HepG2 (cell line): ENCODE measurements around the gene KATNA1. TPM values are rescaled to one million over a fixed set of nuclear protein-coding genes. Genes with fewer than 3 reads are reported as not detected.

Experiments
- ATF7 ChIP-seq, 2 experiments: fragments of 450-650 bp in 1 of 2; sonication (generic) in 1 of 2; formaldehyde crosslinking in 1 of 2; IDR thresholded peaks; 2 replicates each; pipeline versions ENCODE4 v1.4.0 to v1.6.1; 2016 to 2020; ENCODE audit warnings: antibody characterized with exemption in 1 of 2, mild to moderate bottlenecking in 1 of 2, missing genetic modification reagents in 1 of 2
- ATF7-NPFF ChIP-seq: sonication (generic); formaldehyde crosslinking; IDR thresholded peaks from 2 replicates; pipeline ENCODE4 v1.8.1; 2023; ENCODE audit warnings: mild to moderate bottlenecking, low read depth, missing genetic modification reagents, moderate library complexity
- BATF2 ChIP-seq: sonication (generic); formaldehyde crosslinking; IDR thresholded peaks from 2 replicates; pipeline ENCODE4 v1.8.0; 2022; ENCODE audit warnings: mild to moderate bottlenecking, missing genetic modification reagents, moderate library complexity
- CREB1 ChIP-seq, 2 experiments: fragments of 450-650 bp in 1 of 2; IDR thresholded peaks; 2 replicates each; pipeline ENCODE4 v1.6.1; 2016 to 2017; ENCODE audit warnings: control low read depth in 1 of 2, mild to moderate bottlenecking in 1 of 2, missing compliant biosample characterization in 1 of 2, missing genetic modification characterization in 1 of 2
- CREM ChIP-seq, 2 experiments: sonication (generic) in 1 of 2; formaldehyde crosslinking in 1 of 2; IDR thresholded peaks; 2 replicates each; pipeline versions ENCODE4 v1.4.0 to v1.6.1; 2016 to 2020; ENCODE audit warnings: antibody characterized with exemption in 1 of 2, mild to moderate bottlenecking in 1 of 2, missing genetic modification reagents in 1 of 2
- EHMT2 ChIP-seq: fragments of 200-600 bp; sonication (generic); IDR thresholded peaks from 2 replicates; pipeline ENCODE4 v1.7.0; 2017; ENCODE audit warnings: antibody characterized with exemption, low read depth, low read length, borderline replicate concordance
- KDM3A ChIP-seq: IDR thresholded peaks from 2 replicates; pipeline ENCODE4 v1.6.1; 2018; ENCODE audit warnings: low read depth, missing compliant biosample characterization
- MED8 ChIP-seq: sonication (generic); formaldehyde crosslinking; IDR thresholded peaks from 2 replicates; pipeline ENCODE4 v1.8.1; 2023; ENCODE audit warnings: mild to moderate bottlenecking, missing genetic modification reagents; ENCODE audit not compliant: insufficient replicate concordance
- MIXL1 ChIP-seq: IDR thresholded peaks from 2 replicates; pipeline ENCODE4 v1.6.1; 2016
- MTF1 ChIP-seq: sonication (generic); formaldehyde crosslinking; IDR thresholded peaks from 2 replicates; pipeline ENCODE4 v1.5.0; 2020; ENCODE audit warnings: missing genetic modification reagents
- SIN3A ChIP-seq: IDR thresholded peaks from 2 replicates; pipeline ENCODE4 v1.6.1; 2011; ENCODE audit warnings: low read depth, mild to moderate bottlenecking, control low read depth, low read length, borderline replicate concordance
- TCF12 ChIP-seq, 2 experiments: fragments of 450-650 bp in 1 of 2; sonication (generic) in 1 of 2; formaldehyde crosslinking in 1 of 2; IDR thresholded peaks; 2 replicates each; pipeline versions ENCODE4 v1.6.1 to v1.8.0; 2017 to 2022; ENCODE audit warnings: antibody characterized with exemption in 1 of 2, mild to moderate bottlenecking in 1 of 2, missing genetic modification reagents in 1 of 2, moderate library complexity in 1 of 2
- TGIF2 ChIP-seq: IDR thresholded peaks from 2 replicates; pipeline ENCODE4 v1.6.1; 2016; ENCODE audit warnings: control low read depth, missing compliant biosample characterization
- ZBTB1 ChIP-seq: sonication (generic); formaldehyde crosslinking; IDR thresholded peaks from 2 replicates; pipeline ENCODE4 v1.4.0; 2020; ENCODE audit warnings: missing genetic modification reagents, borderline replicate concordance
- ZBTB14 ChIP-seq: sonication (generic); formaldehyde crosslinking; IDR thresholded peaks from 2 replicates; pipeline ENCODE4 v1.4.0; 2020; ENCODE audit warnings: missing genetic modification reagents
- ZNF180 ChIP-seq: sonication (generic); formaldehyde crosslinking; IDR thresholded peaks from 2 replicates; pipeline ENCODE4 v1.4.0; 2020; ENCODE audit warnings: low read depth, missing genetic modification reagents, borderline replicate concordance
- ZNF235 ChIP-seq: sonication (generic); formaldehyde crosslinking; IDR thresholded peaks from 2 replicates; pipeline ENCODE4 v1.8.1; 2023; ENCODE audit warnings: mild to moderate bottlenecking, missing genetic modification reagents, borderline replicate concordance
- ZNF543 ChIP-seq: sonication (generic); formaldehyde crosslinking; IDR thresholded peaks from 2 replicates; pipeline ENCODE4 v1.4.0; 2020; ENCODE audit warnings: mild to moderate bottlenecking, missing genetic modification reagents
- ZNF589 ChIP-seq: sonication (generic); formaldehyde crosslinking; conservative IDR thresholded peaks from 2 replicates; pipeline ENCODE4 v1.8.0; 2022; ENCODE audit warnings: mild to moderate bottlenecking, moderate library complexity, missing genetic modification reagents
- ZNF597 ChIP-seq: sonication (generic); formaldehyde crosslinking; IDR thresholded peaks from 2 replicates; pipeline ENCODE4 v1.5.0; 2020; ENCODE audit warnings: missing genetic modification reagents
- ZNF7 ChIP-seq: IDR thresholded peaks from 2 replicates; pipeline ENCODE4 v1.6.1; 2016; ENCODE audit warnings: missing biosample characterization, missing genetic modification reagents
- ZNF713 ChIP-seq: sonication (generic); formaldehyde crosslinking; IDR thresholded peaks from 2 replicates; pipeline ENCODE4 v1.4.0; 2020; ENCODE audit warnings: mild to moderate bottlenecking, missing genetic modification reagents
- ZNF773 ChIP-seq: sonication (generic); formaldehyde crosslinking; IDR thresholded peaks from 2 replicates; pipeline ENCODE4 v1.4.0; 2020; ENCODE audit warnings: missing genetic modification reagents, borderline replicate concordance
- ZNF780A ChIP-seq: sonication (generic); formaldehyde crosslinking; IDR thresholded peaks from 2 replicates; pipeline ENCODE4 v1.8.0; 2022; ENCODE audit warnings: mild to moderate bottlenecking, missing genetic modification reagents, moderate library complexity
- ZNF781 ChIP-seq: sonication (generic); formaldehyde crosslinking; IDR thresholded peaks from 2 replicates; pipeline ENCODE4 v1.5.1; 2020; ENCODE audit warnings: borderline replicate concordance, mild to moderate bottlenecking, missing genetic modification reagents; ENCODE audit errors: not compliant biosample characterization
- ZSCAN29 ChIP-seq: sonication (generic); formaldehyde crosslinking; conservative IDR thresholded peaks from 2 replicates; pipeline ENCODE4 v1.4.0; 2020; ENCODE audit warnings: mild to moderate bottlenecking, missing genetic modification reagents
- polyA plus RNA-seq, 8 experiments: library from polyadenylated mRNA; depleted of rRNA in 3 of 8; stranded (reverse) in 7 of 8; unstranded in 1 of 8; fragments of >200 nt; fragmentation: Illumina TruSeq in 4 of 8; extraction: Trizol in 4 of 8; gene quantifications; 2 replicates each; pipeline versions ENCODE4 v1.2.1 to v1.2.3, GENCODE V29; 2011 to 2016; ENCODE audit warnings: low read depth in 4 of 8, missing spikeins in 1 of 8, mixed read lengths in 1 of 8; ENCODE audit not compliant: insufficient read depth in 1 of 8
- total RNA-seq, 5 experiments: library from RNA; depleted of rRNA; stranded (reverse); fragments of >200 nt; fragmentation: Illumina TruSeq; extraction: Trizol; gene quantifications; 2 replicates each; pipeline ENCODE4 v1.2.3, GENCODE V29; 2016; ENCODE audit warnings: low read depth in 1 of 5

The KATNA1 gene
- total and polyA plus RNA-seq, 2 of the 13 experiments (the other 11 are each of a cell fraction or from before 2014, with no cell fraction given) = 14.8 to 25.3 TPM

GRCh38 chr6:149648148-149649145 lies at the start of gene KATNA1 (continued):
- TF ChIP-seq CREB1 (IDR thresholded peaks at IDR 0.05) = peak; percentile 65
- no peak; the same call in 1 of the 2 replicates for TF ChIP-seq CREB1 (CRISPR knock-in tag; IDR thresholded peaks at IDR 0.05)
- peak; percentile 5; the same call in 1 of the 2 replicates for TF ChIP-seq ZNF7 (CRISPR knock-in tag)
- no peak for TF ChIP-seq ZNF597
- TF ChIP-seq ZNF180 (CRISPR knock-in tag) = peak; percentile 93; the same call in 1 of the 2 replicates
- peak; percentile 99 for TF ChIP-seq SIN3A
- peak; percentile 98 for TF ChIP-seq ZNF773 (CRISPR knock-in tag)
- peak; percentile 99 for TF ChIP-seq ZNF543 (CRISPR knock-in tag)
- TF ChIP-seq TGIF2 (CRISPR knock-in tag) = peak; percentile 99
- TF ChIP-seq ZNF589 (CRISPR knock-in tag) = peak; percentile 99
- no peak for TF ChIP-seq EHMT2
- peak; percentile 95; the same call in 1 of the 2 replicates for TF ChIP-seq ZNF713 (CRISPR knock-in tag)
- TF ChIP-seq ZNF781 (CRISPR knock-in tag) = peak; percentile 98
- peak; percentile 92 for TF ChIP-seq MIXL1
- TF ChIP-seq MED8 (CRISPR knock-in tag) = peak; percentile 70
- peak; percentile 97 for TF ChIP-seq ZNF780A (CRISPR knock-in tag)
- no peak for TF ChIP-seq TCF12 (IDR thresholded peaks at IDR 0.05)
- no peak; the same call in 1 of the 2 replicates for TF ChIP-seq TCF12 (CRISPR knock-in tag; IDR thresholded peaks at IDR 0.05)
- TF ChIP-seq ZBTB1 (CRISPR knock-in tag) = no peak
- peak; percentile 97 for TF ChIP-seq ZSCAN29 (CRISPR knock-in tag)
- TF ChIP-seq ATF7 (IDR thresholded peaks at IDR 0.05) = no peak
- peak; percentile 93; the same call in 1 of the 2 replicates for TF ChIP-seq ATF7 (CRISPR knock-in tag; IDR thresholded peaks at IDR 0.05)
- no peak for TF ChIP-seq CREM (IDR thresholded peaks at IDR 0.05)
- no peak for TF ChIP-seq CREM (CRISPR knock-in tag; IDR thresholded peaks at IDR 0.05)
- peak; percentile 95; the same call in 1 of the 2 replicates for TF ChIP-seq MTF1 (CRISPR knock-in tag)
- peak; percentile 99 for TF ChIP-seq BATF2 (CRISPR knock-in tag)
- peak; percentile 85 for TF ChIP-seq ZBTB14
- peak; percentile 100 for TF ChIP-seq ATF7-NPFF (CRISPR knock-in tag)
- TF ChIP-seq KDM3A (CRISPR knock-in tag) = peak; percentile 83; the same call in 1 of the 2 replicates
- TF ChIP-seq ZNF235 = peak; percentile 30; the same call in 1 of the 2 replicates
